Fibroblast of skin of abdomen (primary cell): ENCODE results near the gene C10orf88.
A peak's percentile ranks its signal among the peaks of the same experiment; 100 is the strongest.
"Not testable (repeated sequence)": the region's sequence is repeated elsewhere in the genome, so short reads cannot be mapped to it uniquely, and the experiment has no call there.

ENCODE experiments used
- DNase-seq: peaks from one replicate; pipeline ENCODE4 v3.0.0-alpha.2; 2013

The C10orf88 gene

GRCh38 chr10:122962405-122962804 lies 8.4 kb upstream of the C10orf88 start:
- no peak for DNase-seq

GRCh38 chr10:122957474-122957873 lies 3.4 kb upstream of the C10orf88 start:
- no peak for DNase-seq

- no peak for DNase-seq
These were observed 1.9 kb upstream of the C10orf88 start for GRCh38 chr10:122955892-122956291.

- no peak for DNase-seq
These were observed 664 bp upstream of the C10orf88 start for GRCh38 chr10:122954731-122955050.

GRCh38 chr10:122949296-122949695 lies 4.7 kb downstream of the C10orf88 start:
- no peak for DNase-seq

- peak; percentile 75 for DNase-seq
These were observed 14.0 kb downstream of the C10orf88 start for GRCh38 chr10:122939856-122940543.

- DNase-seq, result no peak
These were observed 14.7 kb downstream of the C10orf88 start for GRCh38 chr10:122939133-122939855.

- no peak for DNase-seq
These were observed 22.7 kb downstream of the C10orf88 start for GRCh38 chr10:122931088-122931906.

- DNase-seq, result no peak
These were observed 23.9 kb downstream of the C10orf88 start for GRCh38 chr10:122930140-122930539.

- DNase-seq, result no peak
These were observed 38.3 kb downstream of the C10orf88 start for GRCh38 chr10:122915700-122916099.

GRCh38 chr10:122911889-122912484 lies 42.0 kb downstream of the C10orf88 start:
- DNase-seq, result peak; percentile 38

- no peak for DNase-seq
These were observed 43.7 kb downstream of the C10orf88 start, which contains the start of gene FAM24A for GRCh38 chr10:122910310-122910709. TSS of gene FAM24A (plus strand) at chr10:122910610. CDS start at chr10:122911635, 1,025 bp downstream.

GRCh38 chr10:122903861-122904260 lies 50.2 kb downstream of the C10orf88 start:
- not testable (repeated sequence) for DNase-seq

- DNase-seq, result no peak
These were observed 59.6 kb downstream of the C10orf88 start for GRCh38 chr10:122894261-122894944.

- no peak for DNase-seq
These were observed 69.9 kb downstream of the C10orf88 start for GRCh38 chr10:122884166-122884565.

GRCh38 chr10:122882766-122883165 lies 71.3 kb downstream of the C10orf88 start:
- DNase-seq, result no peak
